Hepatic stellate cell (primary cell): ENCODE results near the gene ST3GAL2.

ENCODE experiments used
- DNase-seq: peaks from one replicate; pipeline ENCODE4 v3.0.0; 2011; ENCODE audit warnings: low spot score

ST3GAL2 gene

GRCh38 chr16:70437582-70438557, 1.0 kb downstream of the ST3GAL2 start:
- peak; percentile 69 for DNase-seq

DNA sequence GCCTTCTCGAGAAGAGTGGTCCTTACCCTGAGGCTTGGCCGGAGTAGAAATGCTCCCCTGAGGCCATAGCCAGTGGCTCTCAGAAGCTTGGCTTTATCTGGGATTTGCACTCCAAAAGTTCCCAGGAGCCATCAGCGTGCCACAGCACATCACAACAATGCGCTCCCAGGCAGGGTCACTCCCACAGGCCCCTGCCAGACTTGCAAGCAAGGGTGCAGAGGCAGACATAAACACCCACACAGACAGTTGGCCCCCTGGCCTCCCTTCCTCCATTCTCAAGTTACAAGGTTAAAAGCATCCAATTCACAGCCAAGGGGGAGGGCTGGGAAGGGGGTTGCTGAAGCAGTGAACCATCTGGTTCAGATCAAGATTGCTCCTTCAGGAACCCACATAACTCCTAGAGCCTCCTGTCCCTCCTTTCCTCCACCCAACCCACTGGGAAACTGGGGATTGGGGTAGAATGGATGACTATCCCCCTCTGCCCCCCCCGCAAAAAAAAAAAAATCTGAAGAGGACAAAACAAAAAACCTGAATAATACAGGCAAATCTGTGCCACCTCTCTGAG, 1.8 kb downstream of the ST3GAL2 start:
- peak; percentile 60 for DNase-seq

DNA sequence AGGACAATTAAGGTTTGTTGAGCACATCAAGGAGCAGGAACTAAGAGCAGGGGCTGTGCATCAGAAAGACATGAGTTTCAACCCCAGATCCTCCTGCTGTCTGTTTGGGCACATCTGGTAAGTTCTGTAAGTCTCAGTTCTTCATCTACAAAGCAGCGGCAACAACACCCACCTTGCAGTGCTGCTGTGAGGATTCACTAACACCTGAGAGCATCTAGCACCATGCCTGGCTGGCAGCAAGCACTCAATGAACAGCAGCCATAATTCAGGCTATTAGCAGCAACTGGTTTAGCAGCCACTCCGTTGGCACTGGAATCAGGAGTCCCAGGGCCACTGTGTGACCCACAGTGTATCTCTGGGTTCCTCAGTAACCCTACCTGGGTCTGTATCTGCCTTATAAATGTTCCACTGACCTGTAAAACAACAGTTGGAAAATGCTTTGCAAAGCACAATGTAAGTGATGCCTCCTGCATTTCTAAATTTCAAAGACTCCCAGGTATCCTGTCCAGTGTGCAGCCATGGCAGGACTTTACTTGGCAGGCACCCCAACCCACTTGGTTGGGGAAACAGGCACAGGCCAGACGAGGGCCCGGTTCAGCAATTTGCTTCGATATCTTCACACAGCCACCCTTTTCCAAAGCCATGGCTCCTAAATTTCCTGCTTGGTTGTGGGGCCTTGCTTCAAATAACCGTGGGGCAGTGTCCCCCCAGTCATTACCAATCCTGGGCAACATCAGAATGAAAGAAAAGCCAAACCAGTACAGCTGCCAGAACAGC, 4.2 kb downstream of the ST3GAL2 start:
- no peak for DNase-seq

DNA sequence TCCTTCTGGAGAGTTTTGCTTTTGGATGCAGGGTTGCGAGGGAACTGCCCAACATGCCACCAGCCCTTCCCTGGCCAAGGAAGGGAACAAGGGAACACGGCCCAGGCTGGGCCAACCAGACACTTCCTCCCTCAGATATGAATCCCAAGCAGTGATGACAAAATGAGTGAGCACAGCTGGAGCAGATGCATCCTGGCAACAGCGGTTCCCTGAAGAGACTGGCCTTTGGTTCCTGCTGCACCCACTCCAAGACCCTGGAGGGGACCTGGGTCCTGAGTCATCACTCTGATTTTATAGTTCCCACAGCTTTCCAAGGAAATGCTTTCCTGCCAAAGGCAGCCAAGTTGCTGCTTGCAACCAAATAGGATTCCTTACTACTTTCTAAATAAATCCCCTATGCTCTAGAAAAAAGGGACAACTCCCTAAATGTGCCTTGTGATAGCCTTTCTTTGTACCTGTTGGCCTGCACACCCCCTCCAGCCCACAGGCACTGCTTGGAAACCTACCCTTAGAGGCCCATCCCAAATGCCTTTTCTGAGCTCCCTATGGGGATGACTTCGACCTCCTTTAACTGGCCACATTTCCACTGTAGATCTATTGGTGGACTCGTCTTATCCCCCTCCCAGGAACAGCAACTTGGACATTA, 5.3 kb downstream of the ST3GAL2 start:
- peak; percentile 90 for DNase-seq

- no peak for DNase-seq
These were observed 6.0 kb downstream of the ST3GAL2 start for GRCh38 chr16:70432723-70433457.

DNA sequence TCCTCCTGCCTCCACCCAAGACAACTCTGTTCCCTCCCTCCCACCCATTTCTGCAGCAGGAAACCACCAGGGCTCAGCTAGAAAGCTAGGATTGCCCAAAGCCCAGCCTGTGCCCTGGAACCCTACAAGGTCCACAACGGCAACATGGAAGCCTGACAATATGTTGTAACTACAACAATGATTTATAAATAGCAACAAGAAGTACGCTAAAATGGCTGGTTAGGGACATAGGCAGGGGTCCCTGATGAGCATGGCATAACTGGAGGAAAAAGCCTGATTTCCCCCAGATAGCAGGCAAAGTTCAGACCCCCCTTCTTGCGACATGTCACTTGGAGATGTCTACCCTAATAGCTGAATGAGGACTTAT, 6.6 kb downstream of the ST3GAL2 start:
- no peak for DNase-seq

GRCh38 chr16:70430667-70431536, 8.0 kb downstream of the ST3GAL2 start:
- no peak for DNase-seq

DNA sequence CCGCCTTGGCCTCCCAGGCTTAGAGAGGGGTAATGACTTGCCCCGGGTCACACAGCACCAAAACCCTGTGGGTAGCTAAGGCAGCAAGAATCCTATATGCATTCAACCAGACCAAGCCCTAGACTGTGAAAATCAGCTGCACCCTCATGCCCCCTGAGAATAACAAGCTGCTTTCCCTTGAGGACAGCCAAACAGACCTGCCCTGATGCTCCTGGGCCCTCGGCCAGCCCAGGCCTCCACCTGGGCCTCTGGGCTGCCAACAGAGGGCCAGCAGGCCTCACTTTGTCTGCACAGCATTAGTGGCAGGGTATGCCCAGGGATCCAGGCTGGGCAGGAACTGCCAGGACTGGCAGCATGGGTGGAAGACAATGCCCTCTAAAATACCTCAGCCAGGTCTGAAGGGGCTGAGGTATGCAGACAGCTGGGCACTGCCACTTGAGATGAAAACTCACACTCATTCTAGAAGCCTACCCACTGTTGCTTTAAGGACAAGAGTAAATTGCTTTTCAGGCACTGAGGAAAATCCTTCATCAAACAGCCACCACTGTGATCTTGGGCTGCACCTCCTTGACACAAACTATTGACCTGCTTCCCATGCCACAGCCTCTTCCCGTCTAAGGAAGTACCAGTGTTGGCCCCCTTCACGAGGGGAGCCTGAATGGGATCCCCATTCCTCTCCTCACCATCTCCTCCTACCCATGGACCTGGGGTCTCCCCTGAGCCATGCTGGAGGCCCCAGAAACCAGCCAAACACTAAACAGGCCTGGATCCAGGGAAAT, 8.8 kb downstream of the ST3GAL2 start:
- DNase-seq = no peak

GRCh38 chr16:70428178-70428998, 10.5 kb downstream of the ST3GAL2 start:
- peak; percentile 95 for DNase-seq

DNA sequence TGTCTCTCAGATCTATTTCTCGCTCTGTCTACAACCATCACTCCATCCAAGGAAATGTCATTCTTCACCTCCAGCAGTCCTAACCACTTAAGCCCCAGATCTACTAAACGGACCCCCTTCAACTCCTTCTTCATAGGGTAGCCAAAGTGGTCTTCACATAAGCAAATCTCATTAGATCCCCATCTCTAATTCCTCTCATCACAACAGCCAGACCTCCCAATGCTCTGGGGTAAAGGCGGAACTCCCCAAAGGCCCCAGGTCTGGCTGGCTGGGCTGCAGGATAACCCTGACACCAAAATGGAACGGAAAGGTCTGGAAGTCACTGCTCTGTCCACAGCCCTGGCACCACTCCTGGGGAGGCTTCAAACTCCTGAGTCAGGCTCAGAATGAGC, 11.1 kb downstream of the ST3GAL2 start:
- DNase-seq = no peak

GRCh38 chr16:70422543-70422942, 16.4 kb downstream of the ST3GAL2 start:
- DNase-seq = no peak

DNA sequence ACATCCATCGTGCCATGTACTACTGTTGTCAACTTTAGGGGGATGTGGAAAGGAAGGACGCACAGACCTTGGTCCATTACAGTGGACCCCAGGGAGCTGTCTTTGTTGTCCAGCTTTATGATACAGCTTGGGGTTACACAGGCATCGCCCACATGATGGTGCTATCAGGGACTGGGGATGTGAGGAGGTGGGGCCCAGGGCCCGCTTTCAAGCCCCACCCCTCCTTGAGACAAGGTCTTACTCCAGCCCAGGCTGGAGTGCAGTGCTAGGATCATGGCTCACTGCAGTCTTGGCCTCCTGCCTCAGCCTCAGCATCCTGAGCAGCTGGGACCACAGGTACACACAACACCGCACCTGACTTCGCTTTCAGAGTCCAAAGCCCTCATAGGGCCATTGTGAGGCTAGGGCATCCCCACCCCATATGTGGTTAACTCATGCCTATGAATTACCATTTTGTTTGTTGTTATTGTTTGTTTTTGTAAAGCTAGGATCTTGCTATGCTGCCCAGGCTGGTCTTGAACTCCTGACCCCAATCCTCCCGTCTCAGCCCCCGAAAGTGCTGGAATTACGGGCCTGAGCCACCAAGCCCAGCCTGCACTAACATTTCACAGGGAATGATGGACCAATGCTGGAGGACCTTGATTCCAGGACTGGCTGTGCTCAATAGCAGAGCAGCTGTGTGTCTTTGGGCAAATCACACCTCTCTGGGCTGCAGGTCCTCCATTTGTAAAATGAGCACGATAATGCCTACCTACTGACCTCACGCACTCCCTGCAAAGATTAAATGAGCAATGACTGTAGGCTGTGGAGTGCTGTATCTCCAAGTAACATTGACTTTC, 17.2 kb downstream of the ST3GAL2 start:
- no peak for DNase-seq

- DNase-seq = no peak
These were observed 17.9 kb downstream of the ST3GAL2 start for GRCh38 chr16:70421014-70421413.

DNA sequence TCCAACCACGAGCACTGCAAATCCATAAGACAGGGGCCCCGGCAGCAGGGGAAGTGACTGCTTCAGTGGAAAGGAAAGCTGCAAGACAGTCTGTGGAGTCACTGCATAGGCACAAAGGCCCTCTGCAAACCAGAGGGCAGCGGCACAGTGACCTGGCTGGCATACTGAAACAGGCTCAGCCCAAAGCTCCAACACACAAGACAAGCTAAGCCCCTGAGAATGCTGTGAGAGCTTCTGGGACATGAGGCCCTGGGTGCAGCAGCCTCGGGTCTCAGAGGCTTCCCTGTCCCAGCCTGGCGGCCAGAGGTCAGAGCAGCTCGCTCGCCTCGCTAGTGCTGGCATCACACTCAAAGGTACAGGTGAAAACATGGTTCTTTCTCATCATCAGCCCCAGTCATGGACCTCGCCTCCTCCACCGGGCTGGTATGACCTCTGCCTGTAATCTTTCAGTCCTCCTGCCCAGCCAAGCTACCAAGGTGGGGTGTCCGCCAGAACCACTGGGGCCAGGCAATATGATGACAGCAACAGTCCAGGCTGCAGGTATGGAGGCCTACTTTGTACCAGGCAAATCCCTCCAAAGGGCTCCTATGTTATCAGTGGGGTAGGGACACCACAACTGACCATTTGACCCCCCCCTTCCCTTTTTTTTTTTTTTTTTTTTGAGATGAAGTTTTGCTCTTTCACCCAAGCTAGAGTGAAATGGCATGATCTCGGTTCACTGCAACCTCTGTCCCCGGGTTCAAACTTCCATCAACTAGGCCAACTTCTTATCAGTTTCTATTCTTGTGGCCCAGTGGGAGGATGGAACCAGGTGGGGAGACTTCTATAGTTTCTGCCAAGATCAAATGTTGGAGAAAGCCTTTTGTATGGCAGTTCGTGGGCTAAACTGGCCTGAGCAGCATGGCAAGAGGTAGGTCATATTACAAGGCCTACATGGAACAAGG, 19.2 kb downstream of the ST3GAL2 start:
- no peak for DNase-seq

DNA sequence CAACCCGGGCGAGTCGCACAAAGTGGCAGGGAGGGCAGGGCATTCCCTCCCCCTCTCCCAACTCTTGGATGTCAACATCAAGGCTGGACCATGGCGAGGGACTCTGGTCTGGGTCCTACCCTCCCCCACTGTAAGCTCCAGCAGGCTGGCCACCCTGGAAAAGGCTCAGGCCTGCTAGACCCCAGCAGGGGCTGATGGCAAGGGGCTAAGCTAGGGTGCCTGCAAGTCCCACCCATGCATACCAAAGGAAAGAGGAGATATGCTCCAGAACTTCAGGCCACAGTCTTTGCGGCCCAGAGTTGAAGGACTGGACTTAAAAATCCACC, 19.9 kb downstream of the ST3GAL2 start:
- DNase-seq = no peak

- DNase-seq = no peak
These were observed 20.5 kb downstream of the ST3GAL2 start for GRCh38 chr16:70418274-70418992.
